CD14-positive monocyte (primary cell): ENCODE data around the gene EVL. TPM values are rescaled to one million over a fixed set of nuclear protein-coding genes. Genes with fewer than 3 reads are reported as not detected.

ENCODE experiments used
- DNase-seq, 3 donors: peaks; one replicate each; pipeline ENCODE4 v3.0.0-alpha.2; 2011 to 2022
- H2AFZ ChIP-seq: 2 replicates; pipeline ENCODE4 v1.6.0; 2012; ENCODE audit warnings: mild to moderate bottlenecking, low read depth, low read length, inconsistent platforms; ENCODE audit not compliant: insufficient read depth, poor library complexity, severe bottlenecking
- H3K27ac ChIP-seq, 2 donors: 1 replicate in 1 of 2; 2 replicates in 1 of 2; pipeline ENCODE4 v1.5.1; 2012 to 2013; ENCODE audit warnings: low read length in 2 of 2, control low read depth in 1 of 2, inconsistent platforms in 1 of 2, low read depth in 1 of 2, mild to moderate bottlenecking in 1 of 2
- H3K27me3 ChIP-seq, 2 donors: one replicate each; pipeline versions ENCODE4 v1.6.0 to v1.6.1; 2011 to 2013; ENCODE audit warnings: low read length in 2 of 2; ENCODE audit not compliant: control insufficient read depth in 2 of 2, insufficient read depth in 2 of 2
- H3K36me3 ChIP-seq, 2 donors: replicated peaks in 1 of 2; 1 replicate in 1 of 2; 2 replicates in 1 of 2; pipeline versions ENCODE4 v1.5.1 to v1.6.1; 2012 to 2013; ENCODE audit warnings: low read length in 2 of 2, control low read depth in 1 of 2, inconsistent platforms in 1 of 2, mild to moderate bottlenecking in 1 of 2; ENCODE audit not compliant: insufficient read depth in 2 of 2, control insufficient read depth in 1 of 2
- H3K4me1 ChIP-seq, 2 donors: 1 replicate in 1 of 2; 2 replicates in 1 of 2; pipeline versions ENCODE4 v1.5.1 to v1.6.1; 2012 to 2013; ENCODE audit warnings: low read length in 2 of 2, control low read depth in 1 of 2, inconsistent platforms in 1 of 2, mild to moderate bottlenecking in 1 of 2, moderate library complexity in 1 of 2; ENCODE audit not compliant: insufficient read depth in 2 of 2, control insufficient read depth in 1 of 2
- H3K4me2 ChIP-seq: replicated peaks from 2 replicates; pipeline ENCODE3; 2012; ENCODE audit warnings: low read length, moderate library complexity, mild to moderate bottlenecking; ENCODE audit not compliant: poor library complexity, severe bottlenecking; ENCODE audit errors: extremely low read depth
- H3K4me3 ChIP-seq, 3 experiments: fragments of 200-600 bp in 1 of 3; sonication (generic) in 1 of 3; replicated peaks in 1 of 3; 1 replicate in 2 of 3; 2 replicates in 1 of 3; pipeline ENCODE4 v1.5.1; 2011 to 2013; ENCODE audit warnings: low read length in 3 of 3, mild to moderate bottlenecking in 3 of 3, control low read depth in 2 of 3, low read depth in 2 of 3, inconsistent platforms in 1 of 3, moderate library complexity in 1 of 3
- H3K79me2 ChIP-seq: 2 replicates; pipeline ENCODE4 v1.6.0; 2012; ENCODE audit warnings: mild to moderate bottlenecking, control low read depth, inconsistent platforms, low read length, moderate library complexity; ENCODE audit not compliant: insufficient read depth
- H3K9ac ChIP-seq: 2 replicates; pipeline ENCODE4 v1.6.0; 2017; ENCODE audit warnings: low read length, mild to moderate bottlenecking; ENCODE audit not compliant: insufficient read depth, poor library complexity, severe bottlenecking
- H3K9me3 ChIP-seq, 2 donors: replicated peaks in 1 of 2; 1 replicate in 1 of 2; 2 replicates in 1 of 2; pipeline versions ENCODE4 v1.5.1 to v1.6.1; 2012 to 2013; ENCODE audit warnings: low read length in 2 of 2, control low read depth in 1 of 2; ENCODE audit not compliant: control insufficient read depth in 1 of 2, insufficient read depth in 1 of 2
- H4K20me1 ChIP-seq: 2 replicates; pipeline ENCODE4 v1.6.0; 2012; ENCODE audit warnings: mild to moderate bottlenecking, low read length, control low read depth, moderate library complexity; ENCODE audit not compliant: insufficient read depth
- H3K27ac Mint-ChIP-seq, 7 donors: one replicate each; pipeline ENCODE4 v1.8.0; 2020; ENCODE audit warnings: mild to moderate bottlenecking in 7 of 7, mixed read lengths in 7 of 7, moderate library complexity in 6 of 7, inconsistent platforms in 2 of 7
- H3K27me3 Mint-ChIP-seq, 3 donors: one replicate each; pipeline ENCODE4 v1.8.0; 2021 to 2022; ENCODE audit warnings: low read depth in 3 of 3, mild to moderate bottlenecking in 3 of 3, mixed read lengths in 3 of 3, moderate library complexity in 3 of 3, inconsistent platforms in 1 of 3
- H3K36me3 Mint-ChIP-seq, 2 donors: one replicate each; pipeline ENCODE4 v1.8.0; 2020; ENCODE audit warnings: mixed read lengths in 2 of 2, inconsistent platforms in 1 of 2, mild to moderate bottlenecking in 1 of 2
- H3K4me1 Mint-ChIP-seq: one replicate; pipeline ENCODE4 v1.8.0; 2020; ENCODE audit warnings: mild to moderate bottlenecking, mixed read lengths
- H3K4me3 Mint-ChIP-seq, 2 donors: one replicate each; pipeline ENCODE4 v1.8.0; 2020; ENCODE audit warnings: mild to moderate bottlenecking in 2 of 2, mixed read lengths in 2 of 2, moderate library complexity in 1 of 2
- H3K9me3 Mint-ChIP-seq, 7 donors: one replicate each; pipeline ENCODE4 v1.8.0; 2020 to 2022; ENCODE audit warnings: mixed read lengths in 7 of 7, mild to moderate bottlenecking in 6 of 7, moderate library complexity in 6 of 7, inconsistent platforms in 2 of 7
- WGBS: methylation state at CpG from one replicate; pipeline ENCODE4 v1.1.5; 2013; ENCODE audit warnings: missing lambda C conversion rate; ENCODE audit not compliant: insufficient coverage; 5-methylcytosine and 5-hydroxymethylcytosine counted together
- intact Hi-C, 2 donors: fragments of 100-400 bp; cut with micrococcal nuclease; formaldehyde crosslinking; loops; one replicate each; pipeline versions ENCODE4 v1.15.0 to v1.15.1; 2023
- polyA plus RNA-seq, 3 donors: library from polyadenylated mRNA; depleted of rRNA in 1 of 3; unstranded in 2 of 3; stranded (reverse) in 1 of 3; fragments of 300-500 nt in 2 of 3; fragments of >200 nt in 1 of 3; fragmentation: Illumina TruSeq in 2 of 3; gene quantifications; 1 replicate in 2 of 3; 2 replicates in 1 of 3; pipeline ENCODE4 v1.2.3, GENCODE V29; 2012 to 2021
- TF ChIP-seq, protein P1 (sequence below): fragments of 200-600 bp; IDR thresholded peaks from one replicate; pipeline ENCODE4 v1.8.0; 2022; ENCODE audit warnings: antibody characterized with exemption, mild to moderate bottlenecking

Gene EVL
- polyA plus RNA-seq, 3 donors = 3.2 to 131 (median 6.7) TPM

DNA sequence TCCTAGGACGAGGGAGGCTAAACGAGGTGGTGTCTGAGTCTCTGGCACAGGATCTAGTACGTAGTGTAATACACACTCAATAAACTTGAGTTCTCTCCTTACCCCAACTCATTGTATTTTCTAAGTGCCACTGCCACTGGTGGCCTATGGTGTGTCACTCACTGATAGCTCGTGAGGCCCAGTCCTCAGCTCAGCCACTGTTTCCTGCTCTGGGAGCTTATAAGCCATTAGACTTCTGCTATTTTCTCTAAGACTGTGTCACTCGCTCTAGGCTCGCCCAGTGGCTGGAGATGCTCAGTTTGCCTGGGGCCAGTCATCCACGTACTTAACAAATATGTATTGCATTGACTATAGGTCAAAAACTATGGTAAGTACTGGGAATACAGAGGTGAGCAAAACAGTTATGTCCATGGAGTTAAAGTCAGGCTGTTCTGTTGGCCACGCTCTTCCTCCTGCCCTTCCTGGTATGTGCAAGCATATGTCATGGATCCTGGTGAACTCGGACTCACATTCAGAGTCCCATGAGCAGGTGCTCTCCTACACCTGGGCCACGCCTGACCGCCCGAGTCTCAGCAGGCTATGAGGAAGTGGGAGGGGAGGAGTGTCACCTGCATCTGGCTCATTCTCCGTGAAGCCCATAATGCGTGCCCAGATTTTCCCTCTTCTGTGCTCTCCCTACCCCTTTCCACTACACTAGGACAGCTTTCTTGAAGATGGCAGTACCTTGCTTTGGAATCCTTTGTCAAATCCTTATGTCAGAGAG lies 52.6 kb downstream of the EVL start:
- H3K9me3 ChIP-seq = no peaks in the 10 kb centered on the region
- TF ChIP-seq, protein P1, sequence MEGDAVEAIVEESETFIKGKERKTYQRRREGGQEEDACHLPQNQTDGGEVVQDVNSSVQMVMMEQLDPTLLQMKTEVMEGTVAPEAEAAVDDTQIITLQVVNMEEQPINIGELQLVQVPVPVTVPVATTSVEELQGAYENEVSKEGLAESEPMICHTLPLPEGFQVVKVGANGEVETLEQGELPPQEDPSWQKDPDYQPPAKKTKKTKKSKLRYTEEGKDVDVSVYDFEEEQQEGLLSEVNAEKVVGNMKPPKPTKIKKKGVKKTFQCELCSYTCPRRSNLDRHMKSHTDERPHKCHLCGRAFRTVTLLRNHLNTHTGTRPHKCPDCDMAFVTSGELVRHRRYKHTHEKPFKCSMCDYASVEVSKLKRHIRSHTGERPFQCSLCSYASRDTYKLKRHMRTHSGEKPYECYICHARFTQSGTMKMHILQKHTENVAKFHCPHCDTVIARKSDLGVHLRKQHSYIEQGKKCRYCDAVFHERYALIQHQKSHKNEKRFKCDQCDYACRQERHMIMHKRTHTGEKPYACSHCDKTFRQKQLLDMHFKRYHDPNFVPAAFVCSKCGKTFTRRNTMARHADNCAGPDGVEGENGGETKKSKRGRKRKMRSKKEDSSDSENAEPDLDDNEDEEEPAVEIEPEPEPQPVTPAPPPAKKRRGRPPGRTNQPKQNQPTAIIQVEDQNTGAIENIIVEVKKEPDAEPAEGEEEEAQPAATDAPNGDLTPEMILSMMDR = no peak
- no peaks in the 10 kb centered on the region for H3K27me3 ChIP-seq
- H3K4me2 ChIP-seq = no peak overlapping the region
- peaks cover 5% of the 10 kb centered on the region for H3K4me1 Mint-ChIP-seq
- H3K4me3 ChIP-seq = no peak overlapping the region
- H3K36me3 Mint-ChIP-seq = peaks cover 28 to 42% of the 10 kb centered on the region in 2 donors
- H3K27ac ChIP-seq = no peak overlapping the region
- H3K4me3 Mint-ChIP-seq = no peak overlapping the region
- no peaks in the 10 kb centered on the region for H3K4me1 ChIP-seq
- H3K27ac Mint-ChIP-seq = no peak overlapping the region
- H4K20me1 ChIP-seq = no peaks in the 10 kb centered on the region
- WGBS = 80% methylated on average over 7 of the region's 14 CpGs
- no peaks in the 10 kb centered on the region for H3K79me2 ChIP-seq
- no peak for DNase-seq
- H3K9me3 Mint-ChIP-seq = no peaks in the 10 kb centered on the region
- intact Hi-C loops = no loop called here
- H2AFZ ChIP-seq = no peak overlapping the region
- peaks cover 9 to 19% of the 10 kb centered on the region in 2 donors for H3K36me3 ChIP-seq
- no peak overlapping the region for H3K9ac ChIP-seq
- H3K27me3 Mint-ChIP-seq = peaks cover 0 to 2% (median 0%) of the 10 kb centered on the region in 3 donors

DNA sequence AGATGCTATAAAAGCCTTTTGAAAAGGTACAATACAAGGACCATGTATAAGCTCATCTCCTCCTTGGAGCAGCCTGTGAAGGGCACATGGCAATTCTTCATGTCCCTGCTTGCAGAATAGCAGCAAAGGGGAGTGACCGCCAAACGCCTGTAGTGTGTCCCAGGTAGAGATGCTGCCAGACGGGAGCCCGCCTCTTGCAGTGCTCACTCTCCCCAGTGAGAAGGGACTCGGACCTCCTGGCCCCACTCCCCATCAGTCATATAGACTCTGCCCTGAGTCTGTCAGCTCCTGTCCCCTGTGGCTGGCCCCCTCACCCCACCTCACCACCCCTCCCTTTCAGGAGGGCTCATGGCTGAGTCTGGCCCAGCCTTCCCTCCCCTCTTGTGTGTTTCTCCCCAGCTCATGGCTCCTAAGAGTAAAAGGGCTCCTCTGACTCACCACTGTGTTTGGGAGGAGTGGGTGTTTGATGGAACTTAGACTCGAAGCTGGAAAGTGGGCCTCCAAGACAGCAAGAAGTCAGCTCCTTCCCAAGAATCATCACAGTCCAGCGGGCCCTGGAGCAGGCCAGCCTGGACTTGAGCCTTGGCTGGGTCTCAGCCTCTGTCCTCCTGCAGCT lies 53.3 kb downstream of the EVL start:
- TF ChIP-seq, protein P1 = no peak
- H3K4me2 ChIP-seq = no peak overlapping the region
- DNase-seq = no peak
- intact Hi-C loops = no loop called here
- H3K9me3 Mint-ChIP-seq = no peaks in the 10 kb centered on the region
- H3K4me1 Mint-ChIP-seq = peaks cover 5% of the 10 kb centered on the region
- H3K79me2 ChIP-seq = no peaks in the 10 kb centered on the region
- H2AFZ ChIP-seq = no peak overlapping the region
- peaks cover 11 to 22% of the 10 kb centered on the region in 2 donors for H3K36me3 ChIP-seq
- peaks cover 27 to 42% of the 10 kb centered on the region in 2 donors for H3K36me3 Mint-ChIP-seq
- H3K9ac ChIP-seq = no peak overlapping the region
- 96% methylated on average over 5 of the region's 7 CpGs for WGBS
- H3K27ac ChIP-seq = no peak overlapping the region
- H3K27me3 Mint-ChIP-seq = peaks cover 0 to 2% (median 0%) of the 10 kb centered on the region in 3 donors
- H4K20me1 ChIP-seq = no peaks in the 10 kb centered on the region
- no peaks in the 10 kb centered on the region for H3K27me3 ChIP-seq
- no peaks in the 10 kb centered on the region for H3K4me1 ChIP-seq
- H3K4me3 ChIP-seq = no peak overlapping the region
- H3K27ac Mint-ChIP-seq = no peak overlapping the region
- H3K9me3 ChIP-seq = no peaks in the 10 kb centered on the region
- H3K4me3 Mint-ChIP-seq = no peak overlapping the region
